NCI-H82 treated with DMSO at 0.1 percent for 48 hours (cell line): ENCODE data around the gene SACS.
"Not testable (repeated sequence)": the region's sequence is repeated elsewhere in the genome, so short reads cannot be mapped to it uniquely, and the experiment has no call there.

Source experiments
- DNase-seq: peaks from one replicate; lab custom pipeline; 2025; ENCODE audit not compliant: unreplicated experiment; lab: John Stamatoyannopoulos, UW

Gene SACS

GRCh38 chr13:23456437-23457210 lies 23.1 kb upstream of the SACS start:
- no peak for DNase-seq

- no peak for DNase-seq
Measured at GRCh38 chr13:23455401-23456185, 22.1 kb upstream of the SACS start.

- DNase-seq = no peak
Measured at GRCh38 chr13:23453132-23453531, 19.6 kb upstream of the SACS start.

- peak; percentile 97 for DNase-seq
Measured at GRCh38 chr13:23450340-23451046, 17.0 kb upstream of the SACS start.

- DNase-seq = no peak
Measured at GRCh38 chr13:23449398-23450162, 16.1 kb upstream of the SACS start.

GRCh38 chr13:23447927-23448326 lies 14.4 kb upstream of the SACS start:
- no peak for DNase-seq

- no peak for DNase-seq
Measured at GRCh38 chr13:23445794-23446193, 12.3 kb upstream of the SACS start.

- no peak for DNase-seq
Measured at GRCh38 chr13:23443878-23444277, 10.4 kb upstream of the SACS start.

- DNase-seq = no peak
Measured at GRCh38 chr13:23443110-23443509, 9.6 kb upstream of the SACS start.

- DNase-seq = no peak
Measured at GRCh38 chr13:23440821-23441618, 7.5 kb upstream of the SACS start.

- DNase-seq = not testable (repeated sequence)
Measured at GRCh38 chr13:23440324-23440723, 6.8 kb upstream of the SACS start.

- DNase-seq = no peak
Measured at GRCh38 chr13:23437916-23438315, 4.4 kb upstream of the SACS start.

- no peak for DNase-seq
Measured at GRCh38 chr13:23436680-23437079, 3.2 kb upstream of the SACS start.

- no peak for DNase-seq
Measured at GRCh38 chr13:23434491-23434890, 989 bp upstream of the SACS start.

GRCh38 chr13:23432626-23433025 lies 876 bp downstream of the SACS start:
- no peak for DNase-seq

- no peak for DNase-seq
Measured at GRCh38 chr13:23430664-23431063, 2.8 kb downstream of the SACS start.

GRCh38 chr13:23427881-23428528 lies 5.5 kb downstream of the SACS start:
- DNase-seq = no peak

GRCh38 chr13:23427342-23427843 lies 6.1 kb downstream of the SACS start:
- DNase-seq = no peak

- no peak for DNase-seq
Measured at GRCh38 chr13:23421596-23421995, 11.9 kb downstream of the SACS start.
